A549 (cell line): Measurements from ENCODE around the gene PODXL2.

ENCODE experiments used
- BHLHE40 ChIP-seq: IDR thresholded peaks from 2 replicates; pipeline ENCODE4 v1.6.1; 2012; ENCODE audit warnings: low read depth, low read length, inconsistent platforms
- CTCF ChIP-seq: fragments of >200 bp; sonication (Bioruptor Twin); formaldehyde crosslinking; IDR thresholded peaks from 3 replicates; pipeline ENCODE4 v1.5.1; 2016
- KDM1A ChIP-seq: fragments of 200-600 bp; sonication (generic); IDR thresholded peaks from 2 replicates; pipeline ENCODE4 v1.6.1; 2016; ENCODE audit warnings: low read depth, mild to moderate bottlenecking
- NPAS2 ChIP-seq: fragments of 250-450 bp; sonication (Bioruptor Pico); IDR thresholded peaks from 2 replicates; pipeline ENCODE4 v1.8.0; 2022; ENCODE audit warnings: mild to moderate bottlenecking, moderate library complexity, borderline replicate concordance
- POLR2A ChIP-seq: IDR thresholded peaks from 2 replicates; pipeline ENCODE4 v1.6.1; 2012; ENCODE audit warnings: mild to moderate bottlenecking, low read length
- RAD21 ChIP-seq, 2 experiments: fragments of >200 bp in 1 of 2; sonication (Bioruptor Twin) in 1 of 2; formaldehyde crosslinking in 1 of 2; IDR thresholded peaks in 1 of 2; conservative IDR thresholded peaks in 1 of 2; 2 replicates in 1 of 2; 3 replicates in 1 of 2; pipeline ENCODE4 v1.6.1; 2012 to 2018; ENCODE audit warnings: inconsistent platforms in 1 of 2

- TF ChIP-seq CTCF (no peak), KDM1A (no peak), NPAS2 (CRISPR knock-in tag) (no peak), RAD21 (conservative IDR thresholded peaks at IDR 0.05 in 1 of 2, IDR thresholded peaks at IDR 0.05 in 1 of 2) (no peak), BHLHE40 (no peak), POLR2A (no peak)
These were observed 49.3 kb downstream of the PODXL2 start for GRCh38 chr3:127678315-127678599.
